C4-2B (cell line): ENCODE data around the gene COL23A1.

Experiments used
- H3K27ac ChIP-seq: fragments of 450-650 bp; 2 replicates; pipeline ENCODE4 v1.5.1; 2017
- CTCF ChIP-seq: fragments of 450-650 bp; conservative IDR thresholded peaks from 2 replicates; pipeline ENCODE4 v1.5.1; 2017; ENCODE audit warnings: mild to moderate bottlenecking
- ZFX ChIP-seq: fragments of 450-650 bp; IDR thresholded peaks from 2 replicates; pipeline ENCODE4 v1.6.1; 2017

COL23A1 gene

GRCh38 chr5:178580271-178580955 is 9.8 kb downstream of the COL23A1 start:
- H3K27ac ChIP-seq = no peak overlapping the region
- TF ChIP-seq ZFX (no peak), CTCF (no peak)

DNA sequence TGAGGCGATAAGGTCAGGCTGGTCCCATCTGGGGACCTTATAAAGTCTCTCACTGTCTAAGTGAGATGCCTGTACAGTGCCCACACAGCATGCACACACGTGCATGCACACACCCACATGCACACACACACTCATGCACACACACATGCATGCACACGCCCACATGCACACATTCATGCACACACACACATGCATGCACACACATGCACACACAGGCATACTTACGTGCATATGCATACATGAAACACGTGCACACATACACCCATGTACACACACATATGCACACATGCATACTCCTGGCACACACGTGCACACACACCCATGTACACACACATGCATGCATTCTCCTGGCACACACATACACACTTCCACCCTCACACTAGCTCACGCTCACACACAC is 12.2 kb downstream of the COL23A1 start:
- no peak overlapping the region for H3K27ac ChIP-seq
- TF ChIP-seq ZFX (no peak), CTCF (no peak)

DNA sequence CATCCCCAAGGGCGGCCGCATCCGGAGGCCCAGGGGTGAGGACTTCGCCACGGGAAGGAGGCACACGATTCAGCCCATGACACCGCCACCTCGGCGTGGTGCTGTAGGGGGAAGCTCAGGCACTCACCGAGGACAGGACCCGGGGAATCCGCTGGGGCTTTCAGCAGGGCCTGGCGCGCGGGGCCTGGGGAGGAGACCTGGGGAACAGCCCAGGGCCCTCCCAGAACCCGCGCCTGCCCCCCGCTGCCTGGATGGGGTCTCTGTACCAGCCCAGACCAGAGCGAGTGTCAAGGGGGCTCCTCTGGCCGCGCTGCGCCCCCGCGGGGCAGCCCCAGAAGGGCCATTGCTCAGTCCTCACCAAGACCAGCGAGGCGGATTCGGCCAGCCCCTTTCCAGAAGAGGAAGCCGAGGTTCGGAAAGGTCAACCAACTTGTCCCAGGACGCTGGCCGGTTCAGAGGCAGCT is 12.8 kb downstream of the COL23A1 start:
- no peak overlapping the region for H3K27ac ChIP-seq
- TF ChIP-seq ZFX = no peak

- no peak overlapping the region for H3K27ac ChIP-seq
These were observed 13.4 kb downstream of the COL23A1 start for GRCh38 chr5:178576591-178577351.

DNA sequence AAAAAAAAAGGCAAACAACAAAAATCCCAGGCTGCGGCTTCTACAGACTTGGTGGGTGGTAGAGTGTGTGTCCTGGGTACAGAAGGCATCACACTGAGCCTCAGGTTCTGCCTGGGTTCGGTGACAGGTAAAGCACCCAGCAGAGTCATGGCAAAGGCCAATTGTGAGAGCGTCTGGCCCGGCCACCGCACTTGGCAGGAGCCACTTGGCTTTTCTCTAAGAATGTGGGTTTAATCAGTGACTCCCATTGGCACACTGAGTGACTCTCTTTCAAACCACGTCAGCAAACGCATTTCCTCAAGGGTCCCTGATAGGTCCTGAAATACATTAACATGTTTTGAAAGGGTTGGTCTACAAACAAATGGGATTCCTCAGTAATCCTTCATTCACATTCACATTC is 17.0 kb downstream of the COL23A1 start:
- H3K27ac ChIP-seq = no peak overlapping the region
- no peak for TF ChIP-seq ZFX
- TF ChIP-seq CTCF = no peak

More at GRCh38 chr5:178576591-178577351, 13.4 kb downstream of the COL23A1 start:
- TF ChIP-seq ZFX (no peak), CTCF (no peak)

GRCh38 chr5:178572617-178573016 is 17.6 kb downstream of the COL23A1 start:
- TF ChIP-seq CTCF = no peak
- TF ChIP-seq ZFX = no peak
- no peak overlapping the region for H3K27ac ChIP-seq

GRCh38 chr5:178569485-178569884 is 20.7 kb downstream of the COL23A1 start:
- no peak for TF ChIP-seq ZFX
- TF ChIP-seq CTCF = no peak
- H3K27ac ChIP-seq = no peak overlapping the region
